IMR-90 (cell line): ENCODE measurements around the gene C12orf60.

Experiments
- BHLHE40 ChIP-seq: fragments of 150-350 bp; IDR thresholded peaks from 2 replicates; pipeline ENCODE4 v1.6.1; 2016; ENCODE audit warnings: mild to moderate bottlenecking, low read depth, low read length
- CEBPB ChIP-seq: IDR thresholded peaks from 2 replicates; pipeline ENCODE4 v1.6.1; 2012; ENCODE audit warnings: low read depth, low read length, improper control_type of control experiment
- CHD1 ChIP-seq: IDR thresholded peaks from 2 replicates; pipeline ENCODE4 v1.6.1; 2012; ENCODE audit warnings: low read depth, low read length, improper control_type of control experiment
- CTCF ChIP-seq: conservative IDR thresholded peaks from 2 replicates; pipeline ENCODE4 v1.5.1; 2012; ENCODE audit warnings: mild to moderate bottlenecking, low read depth, low read length, improper control_type of control experiment
- ELK1 ChIP-seq: fragments of 150-350 bp; IDR thresholded peaks from 2 replicates; pipeline ENCODE4 v1.6.1; 2016; ENCODE audit warnings: low read depth, mild to moderate bottlenecking, low read length, moderate library complexity, borderline replicate concordance
- FOS ChIP-seq: fragments of 150-350 bp; IDR thresholded peaks from 2 replicates; pipeline ENCODE4 v1.6.1; 2016; ENCODE audit warnings: low read depth, low read length
- MAFK ChIP-seq: IDR thresholded peaks from 2 replicates; pipeline ENCODE4 v1.6.1; 2012; ENCODE audit warnings: low read depth, low read length, improper control_type of control experiment
- MAZ ChIP-seq: IDR thresholded peaks from 2 replicates; pipeline ENCODE4 v1.6.1; 2012; ENCODE audit warnings: low read depth, mild to moderate bottlenecking, low read length, improper control_type of control experiment, moderate library complexity, borderline replicate concordance
- POLR2A ChIP-seq: IDR thresholded peaks from 2 replicates; pipeline ENCODE4 v1.6.1; 2012; ENCODE audit warnings: mild to moderate bottlenecking, low read depth, low read length
- RAD21 ChIP-seq: IDR thresholded peaks from 2 replicates; pipeline ENCODE4 v1.6.1; 2012; ENCODE audit warnings: low read length, improper control_type of control experiment
- RCOR1 ChIP-seq: IDR thresholded peaks from 2 replicates; pipeline ENCODE4 v1.6.1; 2012; ENCODE audit warnings: mild to moderate bottlenecking, low read length, improper control_type of control experiment; ENCODE audit not compliant: insufficient replicate concordance
- RFX5 ChIP-seq: IDR thresholded peaks from 2 replicates; pipeline ENCODE4 v1.8.0; 2012; ENCODE audit warnings: low read depth, mild to moderate bottlenecking, low read length, moderate library complexity
- USF2 ChIP-seq: fragments of 150-350 bp; IDR thresholded peaks from 2 replicates; pipeline ENCODE4 v1.6.1; 2017; ENCODE audit warnings: mild to moderate bottlenecking, antibody characterized with exemption, low read length, low read depth

- TF ChIP-seq CTCF (no peak), POLR2A (no peak), RCOR1 (no peak), BHLHE40 (no peak), CEBPB (no peak), CHD1 (no peak), MAZ (no peak), ELK1 (no peak), RAD21 (no peak), USF2 (no peak), RFX5 (no peak), MAFK (no peak), FOS (no peak)
Observed at GRCh38 chr12:14767617-14768016, 35.9 kb upstream of the C12orf60 start.
